NCI-H526 (cell line): Measurements from ENCODE around the gene TMEM114.

Experiments
- DNase-seq, 2 experiments: peaks; one replicate each; lab custom pipeline; 2025; lab: John Stamatoyannopoulos, UW

Gene TMEM114

GRCh38 chr16:8548166-8548565 is 42.1 kb downstream of the TMEM114 start:
- no peak for DNase-seq

- no peak for DNase-seq
These were observed 42.5 kb downstream of the TMEM114 start for GRCh38 chr16:8547762-8548161.

GRCh38 chr16:8544406-8544805 is 45.9 kb downstream of the TMEM114 start:
- no peak for DNase-seq

- no peak for DNase-seq
These were observed 47.1 kb downstream of the TMEM114 start for GRCh38 chr16:8543258-8543657.

- DNase-seq = no peak
These were observed 47.9 kb downstream of the TMEM114 start for GRCh38 chr16:8542393-8542792.

- no peak for DNase-seq
These were observed 48.4 kb downstream of the TMEM114 start for GRCh38 chr16:8541868-8542267.

- peak in 1 of 2 experiments; percentile 12 for DNase-seq
These were observed 52.5 kb downstream of the TMEM114 start for GRCh38 chr16:8537691-8538342.

GRCh38 chr16:8533509-8533908 is 56.8 kb downstream of the TMEM114 start:
- DNase-seq = no peak

- DNase-seq = no peak
These were observed 59.4 kb downstream of the TMEM114 start for GRCh38 chr16:8530752-8531384.

GRCh38 chr16:8528471-8528870 is 61.8 kb downstream of the TMEM114 start:
- no peak for DNase-seq

GRCh38 chr16:8523932-8524331 is 66.4 kb downstream of the TMEM114 start:
- DNase-seq = no peak

- DNase-seq = no peak
These were observed 67.6 kb downstream of the TMEM114 start for GRCh38 chr16:8522757-8523156.

- DNase-seq = no peak
These were observed 70.7 kb downstream of the TMEM114 start for GRCh38 chr16:8519643-8520042.
